ENCODE data around the gene TAS1R3. TPM values are rescaled to one million over a fixed set of nuclear protein-coding genes. Genes with fewer than 3 reads are reported as not detected.

Gene TAS1R3
- total and polyA plus RNA-seq, 2 donors (not counting 1 experiment from before 2014, with no cell fraction given) = 4.1 to 11.7 TPM

DNA sequence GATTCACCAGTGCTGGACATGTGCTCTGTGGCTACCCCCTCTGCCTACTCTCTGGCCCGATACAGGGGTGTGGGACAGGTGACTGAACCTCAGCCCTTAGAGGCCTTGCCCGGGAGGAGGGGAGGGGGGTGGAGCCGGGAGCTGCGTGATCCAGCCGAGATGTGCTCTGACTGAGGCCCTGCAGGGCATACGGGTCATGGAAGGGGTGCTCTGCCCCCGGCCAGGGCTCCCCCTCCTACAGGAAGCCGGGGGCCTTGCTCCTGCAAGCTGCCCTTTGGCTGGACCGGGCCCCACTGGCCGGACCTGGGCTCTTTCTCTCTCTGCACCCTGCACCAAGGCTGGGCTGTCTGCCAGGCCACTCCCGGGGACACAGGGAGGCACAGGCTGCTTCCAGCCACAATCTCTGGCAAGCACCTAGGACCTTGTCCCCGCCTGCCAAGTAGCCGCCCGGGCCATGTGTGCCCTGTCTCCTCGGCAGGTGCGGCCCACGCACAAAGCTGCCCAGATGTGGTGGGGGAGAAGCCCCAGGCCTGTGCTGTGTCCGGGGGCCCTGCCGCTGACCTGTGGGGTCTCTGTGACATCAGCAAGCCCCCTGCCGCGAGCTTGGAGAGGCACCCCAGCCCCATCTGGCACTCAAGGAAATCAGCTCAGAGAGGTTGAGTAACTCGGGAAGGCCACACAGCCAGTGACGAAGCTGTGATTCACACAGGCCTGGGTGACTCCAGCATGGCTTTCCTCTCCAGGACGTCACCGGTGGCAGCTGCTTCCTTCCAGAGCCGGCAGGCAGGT lies 49.4 kb upstream of the TAS1R3 start:
- H3K4me3 Mint-ChIP-seq = no peak overlapping the region
- Histone ChIP-seq H3K79me2 (ENCODE audit: control insufficient read depth, insufficient read depth, low read length) (no peaks in the 10 kb centered on the region), H3K9ac (ENCODE audit: low read length) (no peak overlapping the region), H2AFZ (ENCODE audit: insufficient read depth, low read depth, low read length, poor library complexity, severe bottlenecking) (no peak overlapping the region), H3K36me3 (replicated peaks in 1 of 2; ENCODE audit: control extremely low read depth in 1 of 2, control insufficient read depth in 1 of 2, extremely low read depth in 1 of 2, insufficient read depth in 2 of 2, low read length in 1 of 2) (no peaks in the 10 kb centered on the region), H3K27me3 (replicated peaks in 1 of 4; ENCODE audit: control extremely low read depth in 1 of 4, control insufficient read depth in 3 of 4, insufficient read depth in 4 of 4, low read length in 3 of 4) (no peaks in the 10 kb centered on the region), H3K9me3 (ENCODE audit: control extremely low read depth in 1 of 3, control insufficient read depth in 2 of 3, insufficient read depth in 1 of 3, low read length in 2 of 3) (no peaks in the 10 kb centered on the region), H3K4me3 (ENCODE audit: control extremely low read depth in 1 of 5, extremely low read depth in 1 of 5, insufficient read depth in 1 of 5, low read depth in 2 of 5, low read length in 4 of 5) (no peak overlapping the region), H3K4me2 (replicated peaks; ENCODE audit: low read depth, low read length, poor library complexity, severe bottlenecking) (no peak overlapping the region), H4K20me1 (ENCODE audit: control insufficient read depth, insufficient read depth, low read length, poor library complexity, severe bottlenecking) (no peaks in the 10 kb centered on the region), H3K27ac (ENCODE audit: low read length in 2 of 2) (no peak overlapping the region), H3K4me1 (ENCODE audit: control insufficient read depth in 2 of 2, insufficient read depth in 2 of 2, low read length in 2 of 2) (peaks cover 0 to 3% of the 10 kb centered on the region in 2 donors)
- ChIA-PET POLR2A (no interaction called here), CTCF (interaction anchor here (1.8 kb wide), 1 partner anchor 10 kb away, joined by 3 read pairs; no protein-coding TSS in a partner anchor)
- no peak for ATAC-seq (ENCODE audit: low read depth)
- WGBS (ENCODE audit: insufficient coverage) = 83% methylated on average over 26 of the region's 26 CpGs
- no peak overlapping the region for H3K27ac Mint-ChIP-seq
- intact Hi-C loops (cut with micrococcal nuclease) = no loop called here
- TF ChIP-seq EZH2 (IDR thresholded peaks at IDR 0.05; ENCODE audit: borderline replicate concordance, insufficient read depth, low read depth, low read length, poor library complexity, severe bottlenecking) (no peak), CTCF (IDR thresholded peaks at IDR 0.05) (no peak)
- H3K4me1 Mint-ChIP-seq = peaks cover 3% of the 10 kb centered on the region
- DNase-seq = no peak
- no peaks in the 10 kb centered on the region for H3K27me3 Mint-ChIP-seq
- H3K9me3 Mint-ChIP-seq (ENCODE audit: insufficient read depth) = no peaks in the 10 kb centered on the region

- no peak overlapping the region for H3K4me2 ChIP-seq (replicated peaks; ENCODE audit: low read depth, low read length, poor library complexity, severe bottlenecking)
- no peak overlapping the region for H3K4me3 Mint-ChIP-seq
- H3K4me3 ChIP-seq (ENCODE audit: control extremely low read depth in 1 of 5, extremely low read depth in 1 of 5, insufficient read depth in 1 of 5, low read depth in 2 of 5, low read length in 4 of 5) = no peak overlapping the region
- H3K9me3 Mint-ChIP-seq (ENCODE audit: insufficient read depth) = no peaks in the 10 kb centered on the region
- no peak overlapping the region for H3K27ac Mint-ChIP-seq
- no peaks in the 10 kb centered on the region for H3K27me3 Mint-ChIP-seq
- 92% methylated on average over 13 of the region's 14 CpGs for WGBS (ENCODE audit: insufficient coverage)
- no peaks in the 10 kb centered on the region for H3K27me3 ChIP-seq (replicated peaks in 1 of 4; ENCODE audit: control extremely low read depth in 1 of 4, control insufficient read depth in 3 of 4, insufficient read depth in 4 of 4, low read length in 3 of 4)
- intact Hi-C loops (cut with micrococcal nuclease) = no loop called here
- H3K9ac ChIP-seq (ENCODE audit: low read length) = no peak overlapping the region
- TF ChIP-seq CTCF (IDR thresholded peaks at IDR 0.05) (no peak), EZH2 (IDR thresholded peaks at IDR 0.05; ENCODE audit: borderline replicate concordance, insufficient read depth, low read depth, low read length, poor library complexity, severe bottlenecking) (no peak)
- peaks cover 0 to 3% of the 10 kb centered on the region in 2 donors for H3K4me1 ChIP-seq (ENCODE audit: control insufficient read depth in 2 of 2, insufficient read depth in 2 of 2, low read length in 2 of 2)
- CTCF ChIA-PET = interaction anchor here (0.7 to 1.8 kb wide), 3 partner anchors 9 to 161 kb away, joined by 3 read pairs; no protein-coding TSS in a partner anchor
- POLR2A ChIA-PET = no interaction called here
- no peak overlapping the region for H2AFZ ChIP-seq (ENCODE audit: insufficient read depth, low read depth, low read length, poor library complexity, severe bottlenecking)
- H3K27ac ChIP-seq (ENCODE audit: low read length in 2 of 2) = no peak overlapping the region
- H3K36me3 ChIP-seq (replicated peaks in 1 of 2; ENCODE audit: control extremely low read depth in 1 of 2, control insufficient read depth in 1 of 2, extremely low read depth in 1 of 2, insufficient read depth in 2 of 2, low read length in 1 of 2) = no peaks in the 10 kb centered on the region
- H3K79me2 ChIP-seq (ENCODE audit: control insufficient read depth, insufficient read depth, low read length) = no peaks in the 10 kb centered on the region
- DNase-seq (no peak), ATAC-seq (ENCODE audit: low read depth) (no peak)
- H4K20me1 ChIP-seq (ENCODE audit: control insufficient read depth, insufficient read depth, low read length, poor library complexity, severe bottlenecking) = no peaks in the 10 kb centered on the region
- peaks cover 3% of the 10 kb centered on the region for H3K4me1 Mint-ChIP-seq
- no peaks in the 10 kb centered on the region for H3K9me3 ChIP-seq (ENCODE audit: control extremely low read depth in 1 of 3, control insufficient read depth in 2 of 3, insufficient read depth in 1 of 3, low read length in 2 of 3)
These were observed 48.1 kb upstream of the TAS1R3 start for GRCh38 chr1:1282998-1283397.
